H9 (cell line): ENCODE measurements around the gene WT1. TPM values are rescaled to one million over a fixed set of nuclear protein-coding genes. Genes with fewer than 3 reads are reported as not detected.

Experiments
- DNase-seq: peaks from one replicate; pipeline ENCODE4 v3.0.0-alpha.2; 2017
- H2AFZ ChIP-seq: one replicate; pipeline ENCODE4 v1.6.1; 2013; ENCODE audit warnings: mild to moderate bottlenecking, low read length, control low read depth, moderate library complexity
- H2AK5ac ChIP-seq: 2 replicates; pipeline ENCODE4 v1.6.1; 2013; ENCODE audit warnings: low read length, control low read depth, mixed read lengths; ENCODE audit not compliant: insufficient read length
- H2BK120ac ChIP-seq: one replicate; pipeline ENCODE4 v1.6.1; 2013; ENCODE audit warnings: low read depth, mild to moderate bottlenecking, low read length, control low read depth, inconsistent platforms; ENCODE audit not compliant: poor library complexity, severe bottlenecking
- H2BK12ac ChIP-seq: 2 replicates; pipeline ENCODE4 v1.6.1; 2013; ENCODE audit warnings: low read length, control low read depth, mixed read lengths, low read depth; ENCODE audit not compliant: insufficient read length
- H2BK15ac ChIP-seq: 2 replicates; pipeline ENCODE4 v1.6.1; 2013; ENCODE audit warnings: low read depth, low read length, control low read depth
- H2BK20ac ChIP-seq: one replicate; pipeline ENCODE4 v1.6.1; 2013; ENCODE audit warnings: low read depth, mild to moderate bottlenecking, low read length, control low read depth, inconsistent platforms; ENCODE audit not compliant: poor library complexity, severe bottlenecking
- H2BK5ac ChIP-seq: 2 replicates; pipeline ENCODE4 v1.6.1; 2013; ENCODE audit warnings: low read length, control low read depth, mixed read lengths; ENCODE audit not compliant: insufficient read length
- H3K14ac ChIP-seq: 2 replicates; pipeline ENCODE4 v1.6.1; 2013; ENCODE audit warnings: low read length, control low read depth; ENCODE audit not compliant: insufficient read depth
- H3K18ac ChIP-seq: 2 replicates; pipeline ENCODE4 v1.6.1; 2013; ENCODE audit warnings: low read depth, mild to moderate bottlenecking, mixed read lengths, low read length, control low read depth; ENCODE audit not compliant: insufficient read length
- H3K23ac ChIP-seq: 2 replicates; pipeline ENCODE4 v1.6.1; 2013; ENCODE audit warnings: low read length, control low read depth, mixed read lengths, low read depth; ENCODE audit not compliant: insufficient read length
- H3K23me2 ChIP-seq: 2 replicates; pipeline ENCODE4 v1.6.1; 2013; ENCODE audit warnings: low read depth, mild to moderate bottlenecking, mixed read lengths, low read length, control low read depth; ENCODE audit not compliant: insufficient read length, poor library complexity, severe bottlenecking
- H3K27ac ChIP-seq: 2 replicates; pipeline ENCODE4 v1.5.1; 2013; ENCODE audit warnings: low read length, control low read depth, mixed read lengths, low read depth; ENCODE audit not compliant: insufficient read length
- H3K27me3 ChIP-seq: 2 replicates; pipeline ENCODE4 v1.6.1; 2013; ENCODE audit warnings: low read length, control low read depth, inconsistent platforms; ENCODE audit not compliant: insufficient read depth
- H3K4ac ChIP-seq: 2 replicates; pipeline ENCODE4 v1.6.1; 2013; ENCODE audit warnings: low read depth, mild to moderate bottlenecking, control low read depth, inconsistent platforms, low read length, moderate library complexity
- H3K4me1 ChIP-seq: 2 replicates; pipeline ENCODE4 v1.6.1; 2013; ENCODE audit warnings: low read length, control low read depth, inconsistent platforms; ENCODE audit not compliant: insufficient read depth
- H3K4me2 ChIP-seq: 2 replicates; pipeline ENCODE4 v1.6.1; 2013; ENCODE audit warnings: low read length, control low read depth, mixed read lengths; ENCODE audit not compliant: insufficient read length, insufficient read depth
- H3K56ac ChIP-seq: 2 replicates; pipeline ENCODE4 v1.6.1; 2013; ENCODE audit warnings: low read depth, mild to moderate bottlenecking, mixed read lengths, low read length, control low read depth; ENCODE audit not compliant: insufficient read length
- H3K79me1 ChIP-seq: 2 replicates; pipeline ENCODE4 v1.6.1; 2013; ENCODE audit warnings: low read depth, mild to moderate bottlenecking, moderate library complexity, low read length, control low read depth, inconsistent platforms; ENCODE audit not compliant: insufficient read depth, poor library complexity, severe bottlenecking
- H3K79me2 ChIP-seq: 2 replicates; pipeline ENCODE4 v1.6.1; 2013; ENCODE audit warnings: low read length, control low read depth, inconsistent platforms; ENCODE audit not compliant: insufficient read depth
- H3K9ac ChIP-seq: 2 replicates; pipeline ENCODE4 v1.6.1; 2013; ENCODE audit warnings: low read length, control low read depth, mixed read lengths; ENCODE audit not compliant: insufficient read length; ENCODE audit errors: extremely low read depth
- H3K9me3 ChIP-seq: one replicate; pipeline ENCODE4 v1.6.1; 2013; ENCODE audit warnings: low read depth, low read length, inconsistent platforms; ENCODE audit not compliant: control insufficient read depth
- H3T11ph ChIP-seq: one replicate; pipeline ENCODE4 v1.6.1; 2013; ENCODE audit warnings: mild to moderate bottlenecking, low read length, control low read depth, inconsistent platforms
- H4K20me1 ChIP-seq: one replicate; pipeline ENCODE4 v1.6.1; 2013; ENCODE audit not compliant: control insufficient read depth, insufficient read length, insufficient read depth
- H4K5ac ChIP-seq: 2 replicates; pipeline ENCODE4 v1.6.1; 2013; ENCODE audit warnings: low read depth, mild to moderate bottlenecking, mixed read lengths, low read length, control low read depth; ENCODE audit not compliant: insufficient read length
- H4K8ac ChIP-seq: replicated peaks from 2 replicates; pipeline ENCODE4 v1.6.1; 2013; ENCODE audit warnings: low read length, control low read depth, mixed read lengths, low read depth; ENCODE audit not compliant: insufficient read length
- H4K91ac ChIP-seq: 2 replicates; pipeline ENCODE4 v1.6.1; 2013; ENCODE audit warnings: low read depth, mild to moderate bottlenecking, moderate library complexity, mixed read lengths, low read length, control low read depth; ENCODE audit not compliant: insufficient read length
- H3K27ac Mint-ChIP-seq, 3 experiments: 2 replicates in 2 of 3; 3 replicates in 1 of 3; pipeline ENCODE4 v1.8.0; 2020 to 2021; ENCODE audit warnings: mixed read lengths in 3 of 3, mild to moderate bottlenecking in 1 of 3, moderate library complexity in 1 of 3
- H3K27me3 Mint-ChIP-seq: 2 replicates; pipeline ENCODE4 v1.8.0; 2021; ENCODE audit warnings: low read depth, mild to moderate bottlenecking, moderate library complexity, mixed read lengths
- H3K36me3 Mint-ChIP-seq, 3 experiments: 2 replicates in 2 of 3; 3 replicates in 1 of 3; pipeline ENCODE4 v1.8.0; 2020 to 2021; ENCODE audit warnings: low read depth in 3 of 3, mixed read lengths in 3 of 3; ENCODE audit not compliant: insufficient read depth in 1 of 3
- H3K4me1 Mint-ChIP-seq, 2 experiments: 2 replicates each; pipeline ENCODE4 v1.8.0; 2020; ENCODE audit warnings: mixed read lengths in 2 of 2
- H3K4me3 Mint-ChIP-seq, 2 experiments: 2 replicates in 1 of 2; 3 replicates in 1 of 2; pipeline ENCODE4 v1.8.0; 2020 to 2021; ENCODE audit warnings: mild to moderate bottlenecking in 2 of 2, mixed read lengths in 2 of 2, moderate library complexity in 1 of 2
- H3K9me3 Mint-ChIP-seq, 2 experiments: 2 replicates in 1 of 2; 3 replicates in 1 of 2; pipeline ENCODE4 v1.8.0; 2020; ENCODE audit warnings: mild to moderate bottlenecking in 2 of 2, mixed read lengths in 2 of 2, moderate library complexity in 1 of 2
- WGBS: extraction: QIAGEN DNeasy Blood & Tissue Kit; methylation state at CpG from one replicate; pipeline ENCODE4 v1.1.7; 2013; ENCODE audit warnings: missing lambda C conversion rate, low lambda C conversion rate, mixed read lengths; ENCODE audit not compliant: insufficient read length; ENCODE audit errors: extremely low coverage; 5-methylcytosine and 5-hydroxymethylcytosine counted together
- total RNA-seq: library from RNA; stranded (reverse); gene quantifications from 2 replicates; pipeline ENCODE4 v1.2.1, GENCODE V29; 2021
- TF ChIP-seq, protein P1 (sequence below): fragments of 200-600 bp; sonication (generic); conservative IDR thresholded peaks from 3 replicates; pipeline ENCODE4 v1.8.0; 2021; ENCODE audit warnings: antibody characterized with exemption, mild to moderate bottlenecking

WT1 gene
- total RNA-seq, 1 experiment from 2014 or later: 0.20 TPM

DNA sequence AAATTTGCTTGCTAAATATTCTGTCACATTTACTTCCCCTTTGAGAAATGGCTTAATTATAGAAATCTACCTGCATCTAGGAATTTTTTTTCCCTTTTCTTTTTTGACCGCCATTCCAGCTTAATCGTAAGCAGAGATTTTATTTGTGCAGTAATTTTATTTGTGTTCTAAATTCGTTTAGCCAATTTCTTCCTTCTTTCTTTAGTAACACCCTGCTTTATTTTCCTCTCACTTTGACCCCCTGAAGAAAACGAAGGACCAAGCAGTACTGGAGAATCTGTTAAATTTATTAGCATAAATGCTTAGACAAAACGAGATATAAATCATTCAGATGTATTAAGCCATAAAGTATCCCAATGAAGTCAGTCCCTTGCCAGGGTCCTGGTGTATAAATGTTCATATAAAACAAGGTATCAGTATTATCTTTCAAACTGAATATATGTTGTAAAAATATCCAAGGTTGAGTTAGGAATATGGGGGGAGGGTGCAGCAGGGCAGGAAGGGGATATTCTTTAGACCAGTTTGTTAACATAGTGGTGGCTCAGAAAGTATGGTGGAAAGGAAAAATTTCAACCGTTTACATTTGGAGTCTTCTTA is 5.1 kb upstream of the WT1 start:
- no peak overlapping the region; a peak in 1 of 7 replicates for H3K27ac Mint-ChIP-seq
- Histone ChIP-seq H2BK5ac (no peak overlapping the region), H3K27ac (no peak overlapping the region), H3K14ac (no peak overlapping the region), H3K9me3 (no peaks in the 10 kb centered on the region), H3K56ac (no peak overlapping the region), H3T11ph (no peak overlapping the region), H3K4me2 (no peak overlapping the region), H3K9ac (no peak overlapping the region), H2BK120ac (no peak overlapping the region), H3K27me3 (peaks cover 74% of the 10 kb centered on the region), H3K79me1 (no peaks in the 10 kb centered on the region), H3K23me2 (peaks cover 8% of the 10 kb centered on the region), H3K23ac (no peak overlapping the region), H2AK5ac (no peak overlapping the region), H2BK15ac (no peak overlapping the region), H4K8ac (no peak overlapping the region), H3K4me1 (peaks cover 5% of the 10 kb centered on the region; the same call in 1 of the 2 replicates), H3K4ac (no peak overlapping the region), H2BK20ac (no peak overlapping the region), H4K5ac (no peak overlapping the region), H3K79me2 (no peaks in the 10 kb centered on the region), H4K91ac (no peak overlapping the region), H3K18ac (no peak overlapping the region), H4K20me1 (no peaks in the 10 kb centered on the region), H2BK12ac (no peak overlapping the region), H2AFZ (no peak overlapping the region)
- no peaks in the 10 kb centered on the region for H3K36me3 Mint-ChIP-seq
- no peak for DNase-seq
- peaks cover 0 to 13% of the 10 kb centered on the region in 2 experiments; a peak in 2 of 5 replicates for H3K9me3 Mint-ChIP-seq
- H3K27me3 Mint-ChIP-seq: peaks cover 95% of the 10 kb centered on the region
- 0 out of 5 replicates have a peak overlapping the region, but pooled peaks of 1 of the 2 experiments have one; percentile 4 for H3K4me3 Mint-ChIP-seq
- no CpG with 5 or more reads among the region's 6 CpGs for WGBS
- peaks cover 25 to 32% of the 10 kb centered on the region in 2 experiments for H3K4me1 Mint-ChIP-seq
- TF ChIP-seq, protein P1, sequence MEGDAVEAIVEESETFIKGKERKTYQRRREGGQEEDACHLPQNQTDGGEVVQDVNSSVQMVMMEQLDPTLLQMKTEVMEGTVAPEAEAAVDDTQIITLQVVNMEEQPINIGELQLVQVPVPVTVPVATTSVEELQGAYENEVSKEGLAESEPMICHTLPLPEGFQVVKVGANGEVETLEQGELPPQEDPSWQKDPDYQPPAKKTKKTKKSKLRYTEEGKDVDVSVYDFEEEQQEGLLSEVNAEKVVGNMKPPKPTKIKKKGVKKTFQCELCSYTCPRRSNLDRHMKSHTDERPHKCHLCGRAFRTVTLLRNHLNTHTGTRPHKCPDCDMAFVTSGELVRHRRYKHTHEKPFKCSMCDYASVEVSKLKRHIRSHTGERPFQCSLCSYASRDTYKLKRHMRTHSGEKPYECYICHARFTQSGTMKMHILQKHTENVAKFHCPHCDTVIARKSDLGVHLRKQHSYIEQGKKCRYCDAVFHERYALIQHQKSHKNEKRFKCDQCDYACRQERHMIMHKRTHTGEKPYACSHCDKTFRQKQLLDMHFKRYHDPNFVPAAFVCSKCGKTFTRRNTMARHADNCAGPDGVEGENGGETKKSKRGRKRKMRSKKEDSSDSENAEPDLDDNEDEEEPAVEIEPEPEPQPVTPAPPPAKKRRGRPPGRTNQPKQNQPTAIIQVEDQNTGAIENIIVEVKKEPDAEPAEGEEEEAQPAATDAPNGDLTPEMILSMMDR: no peak
